Measurements from ENCODE around the gene CDH13.

CDH13 gene

DNA sequence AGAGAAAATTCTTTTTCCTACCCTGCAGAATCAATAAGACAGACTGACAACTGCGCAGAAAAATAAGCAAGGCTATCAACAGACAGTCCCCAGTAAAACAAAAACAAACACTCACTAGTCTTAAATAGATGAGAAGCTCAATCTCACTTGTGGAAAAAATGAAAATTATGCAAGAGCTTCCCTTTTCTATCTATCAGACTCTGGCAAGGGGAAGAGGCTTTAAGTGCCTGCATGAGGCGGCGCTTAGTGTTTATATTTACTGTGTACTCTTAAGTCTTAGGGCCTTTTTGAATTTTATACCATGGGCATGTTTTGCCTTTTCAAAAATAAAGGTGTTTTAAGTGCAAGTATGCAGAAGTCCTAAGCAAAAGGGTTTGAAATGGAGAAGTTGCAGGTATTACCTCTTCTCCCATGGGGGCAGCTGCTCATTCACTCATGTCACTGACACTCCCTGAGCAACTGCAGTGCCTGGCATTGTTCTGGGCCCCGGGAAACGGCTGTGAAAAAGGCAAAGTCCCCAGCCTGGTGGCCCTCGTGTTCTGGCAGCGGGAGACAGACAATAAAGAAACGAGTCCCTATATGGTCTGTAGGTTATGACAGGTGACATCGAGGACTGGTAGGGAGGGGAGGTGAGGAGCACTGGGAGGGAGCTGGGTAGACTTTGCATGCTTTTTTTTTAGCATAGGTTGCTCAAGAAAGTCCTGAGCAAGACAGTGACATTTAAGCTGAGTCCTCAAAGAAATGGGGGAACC lies 1216.2 kb downstream of the CDH13 start:
- H3K36me3 ChIP-seq, result no peaks in the 10 kb centered on the region
- peak overlapping the region in 5 of 11 experiments; percentile 35 to 50 (median 42); a peak in 6 of 22 replicates for H3K9ac ChIP-seq
- H3K4me2 ChIP-seq, result peak overlapping the region; percentile 36 to 93 (median 71)
- TF ChIP-seq Cebpa-rat (IDR thresholded peaks at IDR 0.05), result peak in 1 of 11 experiments; percentile 26; a peak in 1 of 22 replicates
- peaks cover 0 to 9% (median 0%) of the 10 kb centered on the region in 11 experiments; a peak in 2 of 22 replicates for H3K9me3 ChIP-seq (replicated peaks in 1 of 11)
- peak overlapping the region in 8 of 11 experiments; percentile 31 to 73 (median 58); a peak in 15 of 22 replicates for H3K27ac ChIP-seq
- no peaks in the 10 kb centered on the region for H4K20me1 ChIP-seq
- no peaks in the 10 kb centered on the region for H3K27me3 ChIP-seq
- peaks cover 20 to 50% (median 37%) of the 10 kb centered on the region in 10 experiments for H3K4me1 ChIP-seq
- peak overlapping the region in 3 of 10 experiments; percentile 10 to 26 (median 12); a peak in 1 of 20 replicates for H3K4me3 ChIP-seq

DNA sequence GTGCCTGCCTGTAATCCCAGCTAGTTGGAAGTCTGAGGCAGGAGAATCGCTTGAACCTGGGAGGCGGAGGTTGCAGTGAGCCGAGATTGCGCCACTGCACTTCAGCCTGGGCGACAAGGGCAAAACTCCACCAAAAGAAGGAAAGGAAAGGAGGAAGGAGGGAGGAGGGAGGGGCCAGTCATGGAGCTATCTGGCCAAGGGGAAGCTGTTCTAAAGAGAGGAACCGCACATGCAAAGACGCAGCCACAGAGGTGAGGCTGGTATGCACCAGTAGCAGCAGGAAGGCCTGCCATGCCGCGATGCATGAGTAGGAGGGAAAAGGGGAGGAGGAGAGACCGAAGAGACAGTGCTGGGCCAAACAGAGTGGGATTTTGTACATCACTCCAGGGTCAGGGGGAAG lies 1216.9 kb downstream of the CDH13 start:
- peak overlapping the region; percentile 36 to 93 (median 71) for H3K4me2 ChIP-seq

DNA sequence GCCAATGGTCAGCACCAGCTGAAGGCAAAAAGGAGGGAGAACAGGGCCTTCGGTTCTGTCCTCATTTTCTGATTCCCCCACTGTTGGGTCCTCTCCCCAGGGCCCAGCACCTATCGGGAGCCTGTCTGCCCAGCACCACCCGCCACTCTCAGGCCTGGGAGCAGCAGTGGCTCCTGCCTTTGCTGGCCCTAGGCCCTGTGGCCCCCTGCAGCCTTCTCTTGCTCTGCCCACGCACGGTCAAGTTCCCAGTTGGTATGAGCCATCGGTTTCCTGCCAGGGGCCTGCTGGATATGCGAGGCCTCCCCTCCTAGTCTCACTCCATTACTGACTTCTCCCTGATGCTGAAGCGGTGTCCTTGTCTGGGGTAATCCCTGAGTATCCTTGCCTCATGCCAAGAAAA lies 1218.5 kb downstream of the CDH13 start:
- no peaks in the 10 kb centered on the region for H4K20me1 ChIP-seq
- peaks cover 20 to 58% (median 40%) of the 10 kb centered on the region in 10 experiments for H3K4me1 ChIP-seq
- H3K27me3 ChIP-seq, result no peaks in the 10 kb centered on the region
- H3K9me3 ChIP-seq (replicated peaks in 1 of 11), result peaks cover 0 to 6% (median 0%) of the 10 kb centered on the region in 11 experiments; a peak in 2 of 22 replicates
- H3K27ac ChIP-seq, result no peak overlapping the region
- no peaks in the 10 kb centered on the region for H3K36me3 ChIP-seq
- TF ChIP-seq Cebpa-rat (IDR thresholded peaks at IDR 0.05), result no peak
- H3K9ac ChIP-seq, result no peak overlapping the region
- peak overlapping the region in 2 of 11 experiments; percentile 21 to 77; a peak in 1 of 22 replicates for H3K4me2 ChIP-seq
- H3K4me3 ChIP-seq, result no peak overlapping the region

More for the DNA sequence above, 1216.9 kb downstream of the CDH13 start:
- Histone ChIP-seq H3K4me3 (no peak overlapping the region), H3K27me3 (no peaks in the 10 kb centered on the region), H3K27ac (peak overlapping the region in 7 of 11 experiments; percentile 31 to 73 (median 57); a peak in 10 of 22 replicates), H3K4me1 (peaks cover 20 to 53% (median 37%) of the 10 kb centered on the region in 10 experiments), H4K20me1 (no peaks in the 10 kb centered on the region), H3K9me3 (replicated peaks in 1 of 11) (peaks cover 0 to 9% (median 0%) of the 10 kb centered on the region in 11 experiments; a peak in 2 of 22 replicates), H3K36me3 (no peaks in the 10 kb centered on the region), H3K9ac (peak overlapping the region in 2 of 11 experiments; percentile 38 to 50; a peak in 3 of 22 replicates)
- no peak for TF ChIP-seq Cebpa-rat (IDR thresholded peaks at IDR 0.05)

DNA sequence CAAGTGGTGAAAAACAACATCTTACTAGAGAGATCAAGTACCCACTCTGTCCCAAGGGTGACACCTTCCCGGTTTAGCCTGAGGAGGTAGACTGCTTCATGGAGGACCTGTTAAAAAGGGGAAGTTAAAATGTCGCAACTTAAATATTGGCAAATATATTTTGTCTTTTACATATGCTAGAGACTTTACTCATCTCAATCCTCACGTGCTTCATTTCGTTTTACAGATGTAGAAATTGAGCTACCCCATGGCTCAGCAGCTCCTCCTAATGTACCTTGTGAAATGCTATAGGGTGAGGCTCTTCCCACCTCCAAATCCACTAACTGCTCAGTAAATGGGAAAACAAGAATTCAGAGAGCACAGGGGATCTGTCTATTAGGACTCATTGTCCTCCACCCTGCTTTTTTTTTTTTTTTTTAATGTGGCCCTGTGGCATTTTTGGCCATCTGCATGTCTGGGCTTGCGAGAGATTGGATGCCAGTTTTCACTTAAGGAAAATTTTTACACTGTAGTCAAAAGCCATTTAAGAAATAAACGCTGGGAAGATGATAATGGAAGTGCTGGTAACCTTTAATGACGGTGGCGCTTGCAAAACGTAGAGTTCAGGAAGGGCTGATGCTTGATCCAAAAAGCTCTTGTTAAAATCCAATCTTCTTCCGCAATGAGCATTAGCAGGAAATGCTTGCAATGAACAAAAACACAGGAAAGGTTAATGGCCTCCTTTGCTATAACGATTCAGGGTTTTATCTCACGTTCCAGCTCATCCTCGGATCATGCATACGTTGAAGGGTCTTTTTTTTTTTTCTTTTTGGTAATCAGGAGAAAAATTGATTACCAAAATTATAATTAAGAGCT lies 1220.8 kb downstream of the CDH13 start:
- peak in 4 of 11 experiments; percentile 25 to 54 (median 32); a peak in 4 of 22 replicates for TF ChIP-seq Cebpa-rat (IDR thresholded peaks at IDR 0.05)
- Histone ChIP-seq H3K27me3 (no peaks in the 10 kb centered on the region), H3K36me3 (no peaks in the 10 kb centered on the region), H3K4me2 (peak overlapping the region in 5 of 11 experiments; percentile 11 to 48 (median 44); a peak in 8 of 22 replicates), H3K9me3 (replicated peaks in 1 of 11) (peaks cover 0 to 8% (median 0%) of the 10 kb centered on the region in 11 experiments; a peak in 1 of 22 replicates), H3K4me3 (no peak overlapping the region), H4K20me1 (no peaks in the 10 kb centered on the region), H3K27ac (no peak overlapping the region), H3K4me1 (peaks cover 22 to 48% (median 38%) of the 10 kb centered on the region in 10 experiments), H3K9ac (no peak overlapping the region)

DNA sequence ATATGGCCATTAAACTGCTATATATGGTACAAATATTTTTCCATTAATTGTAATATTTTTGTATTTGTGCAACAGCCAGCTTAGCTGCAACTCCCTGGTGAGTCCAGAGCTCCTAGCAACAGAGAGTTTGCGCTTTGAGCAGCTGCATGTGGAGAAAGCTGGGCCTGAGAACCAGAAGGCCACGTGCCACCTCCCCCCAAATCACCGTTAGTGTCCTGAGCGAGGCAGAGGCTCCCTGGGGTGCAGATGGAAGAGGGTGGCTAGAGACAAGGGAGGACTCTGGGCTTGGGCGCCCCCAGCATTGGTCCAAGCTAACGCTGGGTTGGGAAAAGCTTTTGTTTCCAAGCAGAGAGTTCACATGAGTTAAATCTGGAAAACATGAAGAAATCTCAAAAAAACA lies 1222.7 kb downstream of the CDH13 start:
- Histone ChIP-seq H3K9me3 (replicated peaks in 1 of 11) (peaks cover 0 to 8% (median 0%) of the 10 kb centered on the region in 11 experiments; a peak in 1 of 22 replicates), H4K20me1 (no peaks in the 10 kb centered on the region), H3K4me1 (peaks cover 12 to 34% (median 25%) of the 10 kb centered on the region in 10 experiments), H3K9ac (no peak overlapping the region), H3K4me2 (peak overlapping the region in 5 of 11 experiments; percentile 2 to 41 (median 23); a peak in 5 of 22 replicates), H3K36me3 (no peaks in the 10 kb centered on the region), H3K27me3 (no peaks in the 10 kb centered on the region), H3K27ac (no peak overlapping the region), H3K4me3 (no peak overlapping the region)
- TF ChIP-seq Cebpa-rat (IDR thresholded peaks at IDR 0.05), result no peak

Data from BLaER1 treated with 17β-estradiol and CSF1 and Interleukin-3, amounts not matched to agents 10 nM and 100 nM (cell line).